ENCODE measurements around the gene PAIP2B. TPM values are rescaled to one million over a fixed set of nuclear protein-coding genes. Genes with fewer than 3 reads are reported as not detected.
A peak's percentile ranks its signal among the peaks of the same experiment; 100 is the strongest.
"Not testable (repeated sequence)": the region's sequence is repeated elsewhere in the genome, so short reads cannot be mapped to it uniquely, and the experiment has no call there.

The PAIP2B gene
- total RNA-seq, 2 donors from 2014 or later = 18.1 to 21.3 TPM

DNA sequence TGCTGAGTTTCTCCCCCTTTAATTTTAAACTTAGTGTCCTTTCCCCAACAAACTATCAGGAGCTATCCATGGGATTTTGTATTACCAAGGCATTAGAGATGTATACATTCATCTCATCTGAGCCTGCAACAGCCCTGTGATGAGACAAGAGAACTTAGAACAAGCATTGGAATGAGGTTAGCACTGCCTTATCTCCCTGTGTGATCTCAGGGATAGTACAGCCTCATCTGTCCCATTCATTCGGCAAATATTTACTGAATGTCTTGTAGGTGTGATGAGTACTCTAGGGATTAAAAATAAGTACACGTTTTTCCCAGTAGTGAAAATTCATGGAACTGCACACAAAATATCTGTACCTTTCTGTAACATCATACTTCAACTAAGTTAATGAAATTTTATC lies 45.6 kb downstream of the PAIP2B start:
- Histone ChIP-seq H3K4me3 (no peak overlapping the region), H3K36me3 (no peaks in the 10 kb centered on the region), H3K4me1 (no peaks in the 10 kb centered on the region), H3K27ac (no peak overlapping the region), H3K9me3 (no peaks in the 10 kb centered on the region), H3K27me3 (no peaks in the 10 kb centered on the region)
- TF ChIP-seq, protein P1, sequence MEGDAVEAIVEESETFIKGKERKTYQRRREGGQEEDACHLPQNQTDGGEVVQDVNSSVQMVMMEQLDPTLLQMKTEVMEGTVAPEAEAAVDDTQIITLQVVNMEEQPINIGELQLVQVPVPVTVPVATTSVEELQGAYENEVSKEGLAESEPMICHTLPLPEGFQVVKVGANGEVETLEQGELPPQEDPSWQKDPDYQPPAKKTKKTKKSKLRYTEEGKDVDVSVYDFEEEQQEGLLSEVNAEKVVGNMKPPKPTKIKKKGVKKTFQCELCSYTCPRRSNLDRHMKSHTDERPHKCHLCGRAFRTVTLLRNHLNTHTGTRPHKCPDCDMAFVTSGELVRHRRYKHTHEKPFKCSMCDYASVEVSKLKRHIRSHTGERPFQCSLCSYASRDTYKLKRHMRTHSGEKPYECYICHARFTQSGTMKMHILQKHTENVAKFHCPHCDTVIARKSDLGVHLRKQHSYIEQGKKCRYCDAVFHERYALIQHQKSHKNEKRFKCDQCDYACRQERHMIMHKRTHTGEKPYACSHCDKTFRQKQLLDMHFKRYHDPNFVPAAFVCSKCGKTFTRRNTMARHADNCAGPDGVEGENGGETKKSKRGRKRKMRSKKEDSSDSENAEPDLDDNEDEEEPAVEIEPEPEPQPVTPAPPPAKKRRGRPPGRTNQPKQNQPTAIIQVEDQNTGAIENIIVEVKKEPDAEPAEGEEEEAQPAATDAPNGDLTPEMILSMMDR (IDR thresholded peaks at IDR 0.05) = no peak
- no peak for DNase-seq (ENCODE audit: low spot score)

DNA sequence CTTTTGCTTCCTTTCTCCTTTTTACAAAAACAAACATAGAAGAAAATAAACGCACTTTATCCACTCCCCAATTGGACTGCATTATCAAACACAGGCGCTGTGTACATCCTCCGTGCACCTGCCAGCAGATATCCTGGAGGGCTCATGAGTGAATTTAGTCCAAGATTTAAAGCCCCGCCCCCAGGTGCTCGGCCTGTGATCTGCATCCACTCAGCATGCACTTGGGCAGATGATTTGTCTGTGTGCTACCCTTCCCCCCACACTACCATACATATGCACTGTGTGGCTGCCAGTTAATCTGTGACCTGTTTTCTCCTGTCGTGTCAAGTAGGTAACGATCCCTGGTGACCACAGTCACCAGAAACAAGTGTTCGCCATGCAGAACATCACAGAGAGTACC lies 48.1 kb downstream of the PAIP2B start:
- DNase-seq (ENCODE audit: low spot score); H3K4me1 ChIP-seq; H3K36me3 ChIP-seq; H3K27me3 ChIP-seq; H3K4me3 ChIP-seq; H3K27ac ChIP-seq; H3K9me3 ChIP-seq: not testable (repeated sequence)

DNA sequence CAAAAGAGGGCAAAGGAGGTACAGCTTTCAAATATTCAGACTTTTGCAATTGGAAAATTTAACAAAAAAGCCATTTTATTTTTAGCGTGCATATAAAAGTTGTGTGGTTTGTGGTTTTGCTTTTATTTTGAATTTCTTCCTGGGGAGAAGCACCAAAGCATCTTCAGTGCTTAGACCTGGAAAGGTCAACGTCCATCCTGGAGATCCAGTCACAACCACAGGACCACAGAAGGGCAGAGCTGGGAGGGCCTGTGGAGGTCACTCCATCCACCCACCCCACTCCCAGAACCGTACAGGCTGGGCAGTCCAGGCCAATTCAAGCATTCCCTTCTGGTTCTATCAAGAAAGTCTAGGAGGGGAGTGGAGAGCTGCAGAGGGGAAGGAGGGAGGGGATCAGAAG lies 52.7 kb downstream of the PAIP2B start:
- TF ChIP-seq, protein P1 (IDR thresholded peaks at IDR 0.05) = no peak
- Histone ChIP-seq H3K4me3 (no peak overlapping the region), H3K27ac (no peak overlapping the region), H3K36me3 (no peaks in the 10 kb centered on the region), H3K4me1 (no peaks in the 10 kb centered on the region), H3K27me3 (no peaks in the 10 kb centered on the region), H3K9me3 (no peaks in the 10 kb centered on the region)
- DNase-seq (ENCODE audit: low spot score) = no peak

DNA sequence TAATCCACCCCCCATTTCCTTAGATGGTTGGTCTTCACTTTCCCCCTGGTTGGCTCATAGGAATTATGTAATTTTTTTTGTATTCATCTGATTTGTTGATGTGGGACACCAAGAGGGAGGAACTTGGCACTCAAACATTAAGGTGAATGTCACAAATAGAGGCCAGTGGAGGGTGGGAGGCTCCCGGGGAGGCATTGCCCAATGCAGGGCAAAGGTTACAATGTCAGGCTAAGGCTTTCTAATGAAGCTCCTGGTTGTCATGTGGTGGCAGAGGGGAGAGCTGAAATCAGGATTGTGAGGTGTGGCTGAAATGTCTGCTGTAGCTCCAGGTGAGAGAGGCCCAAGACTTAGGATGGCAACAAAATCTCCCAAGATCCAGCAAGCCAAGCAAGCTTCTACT lies 53.8 kb downstream of the PAIP2B start:
- H3K4me1 ChIP-seq = no peaks in the 10 kb centered on the region
- no peaks in the 10 kb centered on the region for H3K9me3 ChIP-seq
- no peak for DNase-seq (ENCODE audit: low spot score)
- TF ChIP-seq, protein P1 (IDR thresholded peaks at IDR 0.05) = no peak
- no peak overlapping the region for H3K27ac ChIP-seq
- no peak overlapping the region for H3K4me3 ChIP-seq
- no peaks in the 10 kb centered on the region for H3K27me3 ChIP-seq
- H3K36me3 ChIP-seq = no peaks in the 10 kb centered on the region

DNA sequence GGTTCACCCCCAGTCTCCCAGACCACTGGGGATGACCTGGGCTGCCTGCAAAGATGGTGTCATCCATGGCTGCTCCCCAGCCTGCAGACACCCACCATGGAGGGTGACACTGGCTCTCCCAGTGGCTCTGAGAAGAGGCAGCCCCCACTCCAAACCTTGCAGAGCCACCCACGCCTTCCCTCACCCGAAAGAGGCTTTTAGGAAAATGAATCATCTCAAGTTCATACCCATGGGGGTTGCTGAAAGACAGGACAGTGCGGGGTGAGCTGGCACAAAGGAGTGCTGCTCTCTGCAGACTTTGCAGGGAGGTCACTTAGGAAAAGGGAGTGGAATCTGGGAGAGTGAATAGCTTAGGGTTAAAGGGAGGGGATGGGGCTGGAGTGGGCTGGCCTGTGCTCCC lies 60.1 kb downstream of the PAIP2B start:
- TF ChIP-seq, protein P1 (IDR thresholded peaks at IDR 0.05) = no peak

DNA sequence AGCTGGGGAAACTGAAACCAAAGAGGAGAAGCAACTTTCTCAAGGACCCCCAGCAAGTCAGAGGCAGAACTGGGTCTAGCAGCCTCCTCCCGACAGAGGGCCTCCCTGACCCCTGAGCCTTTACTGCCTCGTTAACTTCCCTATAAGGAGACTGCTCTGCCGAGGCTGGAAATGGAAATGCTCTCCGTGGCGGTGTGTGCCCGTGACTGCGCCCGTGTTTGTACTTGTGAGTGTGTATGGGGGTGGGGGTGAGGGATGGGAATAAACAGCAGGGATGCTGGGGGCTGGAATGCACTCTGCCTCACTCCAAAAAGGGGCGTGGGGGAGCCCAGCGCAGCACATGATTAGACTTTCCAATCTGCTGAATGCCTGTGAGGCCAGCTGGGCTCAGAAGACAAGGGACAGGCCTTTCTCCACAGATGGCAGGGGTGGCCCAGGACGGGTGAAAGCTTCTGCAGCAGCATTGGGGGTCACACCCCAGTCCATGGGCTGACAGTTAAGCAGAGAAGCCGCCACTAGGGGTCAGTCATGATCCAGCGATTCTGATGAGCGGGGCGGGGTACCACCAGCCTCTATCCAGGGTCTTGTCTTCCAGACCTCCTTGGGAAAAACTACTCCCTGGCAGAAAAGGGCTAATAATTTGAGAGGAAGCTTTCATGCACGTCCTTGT lies 69.6 kb downstream of the PAIP2B start:
- peak overlapping the region in 1 of 2 donors; percentile 22 for H3K4me3 ChIP-seq
- TF ChIP-seq, protein P1 (IDR thresholded peaks at IDR 0.05) = peak; percentile 36 to 75
- H3K27ac ChIP-seq = no peak overlapping the region
- no peaks in the 10 kb centered on the region for H3K9me3 ChIP-seq
- no peaks in the 10 kb centered on the region for H3K36me3 ChIP-seq
- no peak for DNase-seq (ENCODE audit: low spot score)
- H3K4me1 ChIP-seq = peaks cover 0 to 10% of the 10 kb centered on the region in 2 donors
- H3K27me3 ChIP-seq = no peaks in the 10 kb centered on the region

More for the DNA sequence above, 60.1 kb downstream of the PAIP2B start:
- no peak for DNase-seq (ENCODE audit: low spot score)
- no peak overlapping the region for H3K4me3 ChIP-seq
- no peaks in the 10 kb centered on the region for H3K9me3 ChIP-seq
- H3K4me1 ChIP-seq = no peaks in the 10 kb centered on the region
- H3K27ac ChIP-seq = no peak overlapping the region
- H3K36me3 ChIP-seq = no peaks in the 10 kb centered on the region
- H3K27me3 ChIP-seq = no peaks in the 10 kb centered on the region

Data from right atrium auricular region (tissue), 2 donors.